ENCODE measurements around the gene PSORS1C2. TPM values are rescaled to one million over a fixed set of nuclear protein-coding genes. Genes with fewer than 3 reads are reported as not detected.

The PSORS1C2 gene
- total RNA-seq, 1 experiment from 2014 or later = 0.33 TPM

DNA sequence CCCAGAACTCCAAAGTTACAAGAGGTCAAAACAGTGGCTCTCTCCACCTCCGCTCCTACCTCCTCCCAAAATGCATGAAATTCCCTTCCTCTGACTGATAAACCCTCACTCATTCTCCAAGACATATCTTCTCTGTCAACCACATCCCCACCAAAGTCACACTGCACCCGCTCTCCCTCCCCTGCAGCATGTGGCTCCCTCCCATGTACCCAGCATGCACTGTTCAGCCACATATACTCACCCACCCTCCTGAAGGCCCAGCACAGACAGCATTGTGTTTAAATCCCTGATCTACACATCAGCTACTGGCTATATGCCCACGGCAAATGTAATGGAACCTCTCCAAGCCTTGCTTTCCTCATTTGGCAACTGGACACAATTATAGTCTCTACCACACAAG is 37.1 kb upstream of the PSORS1C2 start:
- no peaks in the 10 kb centered on the region for H4K20me1 ChIP-seq (ENCODE audit: control insufficient read depth, insufficient read depth, insufficient read length)
- no peak overlapping the region for H4K5ac ChIP-seq (ENCODE audit: insufficient read length, low read depth, low read length)
- H3K23ac ChIP-seq (ENCODE audit: insufficient read length, low read depth, low read length) = no peak overlapping the region
- no CpG with 5 or more reads among the region's 3 CpGs for WGBS (ENCODE audit: extremely low coverage, insufficient read length, low lambda C conversion rate)
- no peak overlapping the region for H3K56ac ChIP-seq (ENCODE audit: insufficient read length, low read depth, low read length)
- H2BK15ac ChIP-seq (ENCODE audit: low read depth, low read length) = no peak overlapping the region
- no peak overlapping the region for H2AK5ac ChIP-seq (ENCODE audit: insufficient read length, low read length)
- H3K79me2 ChIP-seq (ENCODE audit: insufficient read depth, low read length) = peaks cover 5% of the 10 kb centered on the region; the same call in 1 of the 2 replicates
- peak overlapping the region in 2 of 3 experiments; percentile 18 to 85; a peak in 5 of 7 replicates for H3K27ac Mint-ChIP-seq
- no peak overlapping the region for H2BK5ac ChIP-seq (ENCODE audit: insufficient read length, low read length)
- TF ChIP-seq, protein P1, sequence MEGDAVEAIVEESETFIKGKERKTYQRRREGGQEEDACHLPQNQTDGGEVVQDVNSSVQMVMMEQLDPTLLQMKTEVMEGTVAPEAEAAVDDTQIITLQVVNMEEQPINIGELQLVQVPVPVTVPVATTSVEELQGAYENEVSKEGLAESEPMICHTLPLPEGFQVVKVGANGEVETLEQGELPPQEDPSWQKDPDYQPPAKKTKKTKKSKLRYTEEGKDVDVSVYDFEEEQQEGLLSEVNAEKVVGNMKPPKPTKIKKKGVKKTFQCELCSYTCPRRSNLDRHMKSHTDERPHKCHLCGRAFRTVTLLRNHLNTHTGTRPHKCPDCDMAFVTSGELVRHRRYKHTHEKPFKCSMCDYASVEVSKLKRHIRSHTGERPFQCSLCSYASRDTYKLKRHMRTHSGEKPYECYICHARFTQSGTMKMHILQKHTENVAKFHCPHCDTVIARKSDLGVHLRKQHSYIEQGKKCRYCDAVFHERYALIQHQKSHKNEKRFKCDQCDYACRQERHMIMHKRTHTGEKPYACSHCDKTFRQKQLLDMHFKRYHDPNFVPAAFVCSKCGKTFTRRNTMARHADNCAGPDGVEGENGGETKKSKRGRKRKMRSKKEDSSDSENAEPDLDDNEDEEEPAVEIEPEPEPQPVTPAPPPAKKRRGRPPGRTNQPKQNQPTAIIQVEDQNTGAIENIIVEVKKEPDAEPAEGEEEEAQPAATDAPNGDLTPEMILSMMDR (conservative IDR thresholded peaks at IDR 0.05) = no peak
- no peak overlapping the region for H3K4ac ChIP-seq (ENCODE audit: low read depth, low read length)
- H3K4me1 ChIP-seq (ENCODE audit: insufficient read depth, low read length) = peaks cover 10% of the 10 kb centered on the region
- no peaks in the 10 kb centered on the region for H3K9me3 ChIP-seq (ENCODE audit: control insufficient read depth, low read depth, low read length)
- no peak for DNase-seq
- H3K4me1 Mint-ChIP-seq = peaks cover 53 to 56% of the 10 kb centered on the region in 2 experiments
- no peaks in the 10 kb centered on the region for H3K79me1 ChIP-seq (ENCODE audit: insufficient read depth, low read depth, low read length, poor library complexity, severe bottlenecking)
- 0 out of 2 replicates have a peak, but pooled peaks cover 1% of the 10 kb centered on the region for H3K27me3 Mint-ChIP-seq (ENCODE audit: low read depth)
- H3K9ac ChIP-seq (ENCODE audit: extremely low read depth, insufficient read length, low read length) = no peak overlapping the region
- H3K4me3 Mint-ChIP-seq = no peak overlapping the region; a peak in 2 of 5 replicates
- no peak overlapping the region for H2BK20ac ChIP-seq (ENCODE audit: low read depth, low read length, poor library complexity, severe bottlenecking)
- H3K18ac ChIP-seq (ENCODE audit: insufficient read length, low read depth, low read length) = no peak overlapping the region
- H2BK120ac ChIP-seq (ENCODE audit: low read depth, low read length, poor library complexity, severe bottlenecking) = no peak overlapping the region
- no peak overlapping the region for H3K14ac ChIP-seq (ENCODE audit: insufficient read depth, low read length)
- no peak overlapping the region for H4K91ac ChIP-seq (ENCODE audit: insufficient read length, low read depth, low read length)
- H4K8ac ChIP-seq (replicated peaks; ENCODE audit: insufficient read length, low read depth, low read length) = no peak overlapping the region
- H3K9me3 Mint-ChIP-seq = no peaks in the 10 kb centered on the region; a peak in 1 of 5 replicates
- no peak overlapping the region for H3K27ac ChIP-seq (ENCODE audit: insufficient read length, low read depth, low read length)
- H2BK12ac ChIP-seq (ENCODE audit: insufficient read length, low read depth, low read length) = no peak overlapping the region
- peaks cover 5% of the 10 kb centered on the region for H3K23me2 ChIP-seq (ENCODE audit: insufficient read length, low read depth, low read length, poor library complexity, severe bottlenecking)
- H2AFZ ChIP-seq (ENCODE audit: low read length) = no peak overlapping the region
- H3K36me3 Mint-ChIP-seq (ENCODE audit: insufficient read depth in 1 of 3, low read depth in 3 of 3) = peaks cover 0 to 6% (median 4%) of the 10 kb centered on the region in 3 experiments; a peak in 4 of 7 replicates
- H3K4me2 ChIP-seq (ENCODE audit: insufficient read depth, insufficient read length, low read length) = no peak overlapping the region
- H3T11ph ChIP-seq (ENCODE audit: low read length) = no peak overlapping the region
- no peaks in the 10 kb centered on the region for H3K27me3 ChIP-seq (ENCODE audit: insufficient read depth, low read length)
